GM19468 (cell line): ENCODE data around the gene ITLN2.
"Not testable (repeated sequence)": the region's sequence is repeated elsewhere in the genome, so short reads cannot be mapped to it uniquely, and the experiment has no call there.

Experiments used
- ATAC-seq: cut with Tn5 transposase; IDR thresholded peaks from one replicate; pipeline ENCODE4 v1.9.1; 2021; ENCODE audit warnings: mild to moderate bottlenecking, moderate library complexity, moderate number of reproducible peaks; ENCODE audit not compliant: unreplicated experiment; ENCODE audit errors: extremely low read depth

The ITLN2 gene

GRCh38 chr1:160910170-160910750, 44.3 kb downstream of the ITLN2 start:
- no peak for ATAC-seq

GRCh38 chr1:160907976-160908375, 46.6 kb downstream of the ITLN2 start:
- no peak for ATAC-seq

- no peak for ATAC-seq
Observed at GRCh38 chr1:160905617-160905989, 49.0 kb downstream of the ITLN2 start.

GRCh38 chr1:160904783-160905616, 49.6 kb downstream of the ITLN2 start:
- ATAC-seq, result no peak

- not testable (repeated sequence) for ATAC-seq
Observed at GRCh38 chr1:160902251-160902650, 52.4 kb downstream of the ITLN2 start.

GRCh38 chr1:160901768-160902167, 52.8 kb downstream of the ITLN2 start:
- no peak for ATAC-seq

- not testable (repeated sequence) for ATAC-seq
Observed at GRCh38 chr1:160900683-160901082, 53.9 kb downstream of the ITLN2 start.
